Upper lobe of right lung (tissue), 1 donor: ENCODE results near the gene PSME1. TPM values are rescaled to one million over a fixed set of nuclear protein-coding genes. Genes with fewer than 3 reads are reported as not detected.
A peak's percentile ranks its signal among the peaks of the same experiment; 100 is the strongest.

ENCODE experiments used
- ATAC-seq: fragments of 200-7000 bp; cut with Tn5 transposase; one replicate; pipeline ENCODE4 v1.9.1; 2020; ENCODE audit warnings: mild to moderate bottlenecking, moderate library complexity
- DNase-seq: peaks from one replicate; pipeline ENCODE4 v3.0.0-alpha.2; 2020
- H3K27ac ChIP-seq: fragments of 200-600 bp; one replicate; pipeline ENCODE4 v1.8.0; 2022
- H3K27me3 ChIP-seq: fragments of 200-600 bp; one replicate; pipeline ENCODE4 v1.8.0; 2022; ENCODE audit warnings: mild to moderate bottlenecking
- H3K36me3 ChIP-seq: fragments of 200-600 bp; one replicate; pipeline ENCODE4 v1.8.0; 2022
- H3K4me1 ChIP-seq: fragments of 200-600 bp; one replicate; pipeline ENCODE4 v1.8.0; 2022
- H3K4me3 ChIP-seq: fragments of 200-600 bp; one replicate; pipeline ENCODE4 v1.8.0; 2022; ENCODE audit warnings: mild to moderate bottlenecking
- H3K9me3 ChIP-seq: fragments of 200-600 bp; one replicate; pipeline ENCODE4 v1.8.0; 2022
- intact Hi-C: fragments of 100-400 bp; cut with DNase I; formaldehyde crosslinking; loops from one replicate; pipeline ENCODE4 v1.11.0; 2022
- total RNA-seq: library from RNA; stranded (reverse); fragmentation: NEBNext Ultra II Directional; extraction: Animal tissue kit (Norgen Biotek cat#: 25700); gene quantifications from one replicate; pipeline ENCODE4 v1.2.1, GENCODE V29; 2021
- TF ChIP-seq, protein P1 (sequence below): fragments of 200-600 bp; IDR thresholded peaks from one replicate; pipeline ENCODE4 v1.8.0; 2022; ENCODE audit warnings: antibody characterized with exemption
- donor health status: DM: no; HTN: yes; CAD: no; lungs with severe emphysema.

The PSME1 gene
- total RNA-seq, 1 donor from 2014 or later: 171 TPM

DNA sequence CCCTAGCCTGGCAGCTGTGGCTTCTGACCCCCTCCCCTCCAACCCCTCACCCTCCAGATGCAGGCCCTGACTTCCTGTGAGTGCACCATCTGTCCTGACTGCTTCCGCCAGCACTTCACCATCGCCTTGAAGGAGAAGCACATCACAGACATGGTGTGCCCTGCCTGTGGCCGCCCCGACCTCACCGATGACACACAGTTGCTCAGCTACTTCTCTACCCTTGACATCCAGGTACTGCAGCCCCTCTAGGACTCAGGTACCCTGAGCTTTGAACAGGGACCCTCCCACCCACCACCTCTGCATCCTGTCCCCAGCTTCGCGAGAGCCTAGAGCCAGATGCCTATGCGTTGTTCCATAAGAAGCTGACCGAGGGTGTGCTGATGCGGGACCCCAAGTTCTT lies 19.1 kb downstream of the PSME1 start:
- no peaks in the 10 kb centered on the region for H3K4me1 ChIP-seq
- intact Hi-C loops: no loop called here
- ATAC-seq (no peak), DNase-seq (no peak)
- H3K36me3 ChIP-seq: peaks cover 86% of the 10 kb centered on the region
- H3K27ac ChIP-seq: no peak overlapping the region
- H3K27me3 ChIP-seq: no peaks in the 10 kb centered on the region
- TF ChIP-seq, protein P1, sequence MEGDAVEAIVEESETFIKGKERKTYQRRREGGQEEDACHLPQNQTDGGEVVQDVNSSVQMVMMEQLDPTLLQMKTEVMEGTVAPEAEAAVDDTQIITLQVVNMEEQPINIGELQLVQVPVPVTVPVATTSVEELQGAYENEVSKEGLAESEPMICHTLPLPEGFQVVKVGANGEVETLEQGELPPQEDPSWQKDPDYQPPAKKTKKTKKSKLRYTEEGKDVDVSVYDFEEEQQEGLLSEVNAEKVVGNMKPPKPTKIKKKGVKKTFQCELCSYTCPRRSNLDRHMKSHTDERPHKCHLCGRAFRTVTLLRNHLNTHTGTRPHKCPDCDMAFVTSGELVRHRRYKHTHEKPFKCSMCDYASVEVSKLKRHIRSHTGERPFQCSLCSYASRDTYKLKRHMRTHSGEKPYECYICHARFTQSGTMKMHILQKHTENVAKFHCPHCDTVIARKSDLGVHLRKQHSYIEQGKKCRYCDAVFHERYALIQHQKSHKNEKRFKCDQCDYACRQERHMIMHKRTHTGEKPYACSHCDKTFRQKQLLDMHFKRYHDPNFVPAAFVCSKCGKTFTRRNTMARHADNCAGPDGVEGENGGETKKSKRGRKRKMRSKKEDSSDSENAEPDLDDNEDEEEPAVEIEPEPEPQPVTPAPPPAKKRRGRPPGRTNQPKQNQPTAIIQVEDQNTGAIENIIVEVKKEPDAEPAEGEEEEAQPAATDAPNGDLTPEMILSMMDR: no peak
- no peaks in the 10 kb centered on the region for H3K9me3 ChIP-seq
- H3K4me3 ChIP-seq: no peak overlapping the region

DNA sequence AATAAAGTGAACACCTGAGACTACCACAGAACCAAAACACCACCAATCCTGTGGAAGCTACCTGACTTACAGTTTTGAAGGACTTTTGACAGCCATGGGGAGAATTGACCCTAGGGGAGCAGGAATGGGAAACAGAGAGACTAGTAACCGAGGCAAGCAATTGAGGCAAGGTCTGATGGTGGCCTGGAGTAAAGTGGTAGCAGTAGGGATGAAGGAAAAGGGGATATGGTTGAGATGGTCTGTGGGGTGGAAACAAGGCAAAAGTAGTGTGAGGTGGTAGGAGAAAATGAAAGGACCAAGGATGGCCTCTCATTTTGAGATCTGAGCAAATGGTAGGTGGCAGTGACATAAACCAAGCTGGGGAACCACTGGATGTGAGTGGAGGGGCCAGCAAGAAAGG lies 20.8 kb downstream of the PSME1 start:
- intact Hi-C loops: no loop called here
- no peak overlapping the region for H3K27ac ChIP-seq
- no peaks in the 10 kb centered on the region for H3K27me3 ChIP-seq
- H3K36me3 ChIP-seq: peaks cover 76% of the 10 kb centered on the region
- TF ChIP-seq, protein P1: no peak
- H3K9me3 ChIP-seq: no peaks in the 10 kb centered on the region
- H3K4me3 ChIP-seq: no peak overlapping the region
- peaks cover 6% of the 10 kb centered on the region for H3K4me1 ChIP-seq
- ATAC-seq (no peak), DNase-seq (no peak)

DNA sequence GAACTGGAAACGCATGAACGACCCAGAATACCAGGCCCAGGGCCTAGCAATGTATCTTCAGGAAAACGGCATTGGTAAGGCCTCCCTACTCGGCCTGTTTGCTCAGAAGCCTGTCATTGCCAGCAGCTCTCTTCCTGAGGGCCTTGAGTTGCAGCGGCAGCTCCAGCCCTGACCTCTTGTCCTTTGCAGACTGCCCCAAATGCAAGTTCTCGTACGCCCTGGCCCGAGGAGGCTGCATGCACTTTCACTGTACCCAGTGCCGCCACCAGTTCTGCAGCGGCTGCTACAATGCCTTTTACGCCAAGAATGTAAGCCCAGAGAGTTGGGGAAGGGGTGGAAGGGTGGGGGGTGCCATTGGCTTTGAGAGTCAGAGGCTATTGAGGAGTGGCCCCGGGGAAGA lies 21.3 kb downstream of the PSME1 start:
- DNase-seq (no peak), ATAC-seq (no peak)
- H3K4me3 ChIP-seq: no peak overlapping the region
- no peak overlapping the region for H3K27ac ChIP-seq
- H3K27me3 ChIP-seq: no peaks in the 10 kb centered on the region
- intact Hi-C loops: no loop called here
- peaks cover 73% of the 10 kb centered on the region for H3K36me3 ChIP-seq
- H3K9me3 ChIP-seq: no peaks in the 10 kb centered on the region
- peaks cover 11% of the 10 kb centered on the region for H3K4me1 ChIP-seq
- TF ChIP-seq, protein P1: no peak

DNA sequence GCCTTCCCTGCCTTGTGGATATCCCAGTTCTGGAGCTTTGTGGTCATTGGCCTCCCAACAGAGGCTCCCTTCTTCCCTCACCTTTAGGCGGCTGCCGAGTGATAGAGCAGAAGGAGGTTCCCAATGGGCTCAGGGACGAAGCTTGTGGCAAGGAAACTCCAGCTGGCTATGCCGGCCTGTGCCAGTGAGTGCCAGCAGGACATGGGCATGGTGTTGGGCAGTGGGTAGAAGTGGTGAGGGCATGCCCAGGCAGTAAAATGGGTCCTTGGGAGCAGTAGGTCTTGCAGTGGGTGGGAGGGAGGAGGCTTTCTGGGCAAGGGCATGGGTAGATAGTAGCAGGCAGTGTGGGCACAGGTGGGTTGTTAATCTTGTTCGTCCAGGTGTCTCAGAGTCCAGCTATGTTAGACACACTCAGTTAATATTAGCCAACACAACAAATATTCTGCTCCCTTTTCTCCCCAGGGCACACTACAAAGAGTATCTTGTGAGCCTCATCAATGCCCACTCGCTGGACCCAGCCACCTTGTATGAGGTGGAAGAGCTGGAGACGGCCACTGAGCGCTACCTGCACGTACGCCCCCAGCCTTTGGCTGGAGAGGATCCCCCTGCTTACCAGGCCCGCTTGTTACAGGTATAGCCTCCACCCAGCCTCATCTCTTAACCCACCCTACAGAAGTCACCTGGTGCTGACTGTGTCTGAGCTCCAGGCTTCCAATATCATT lies 23.9 kb downstream of the PSME1 start:
- Histone ChIP-seq H3K27ac (peak overlapping the region; percentile 88), H3K9me3 (no peaks in the 10 kb centered on the region), H3K27me3 (no peaks in the 10 kb centered on the region), H3K36me3 (peaks cover 74% of the 10 kb centered on the region), H3K4me1 (peaks cover 23% of the 10 kb centered on the region), H3K4me3 (no peak overlapping the region)
- intact Hi-C loops: no loop called here
- TF ChIP-seq, protein P1: no peak
- DNase-seq: no peak
- ATAC-seq: no peak

DNA sequence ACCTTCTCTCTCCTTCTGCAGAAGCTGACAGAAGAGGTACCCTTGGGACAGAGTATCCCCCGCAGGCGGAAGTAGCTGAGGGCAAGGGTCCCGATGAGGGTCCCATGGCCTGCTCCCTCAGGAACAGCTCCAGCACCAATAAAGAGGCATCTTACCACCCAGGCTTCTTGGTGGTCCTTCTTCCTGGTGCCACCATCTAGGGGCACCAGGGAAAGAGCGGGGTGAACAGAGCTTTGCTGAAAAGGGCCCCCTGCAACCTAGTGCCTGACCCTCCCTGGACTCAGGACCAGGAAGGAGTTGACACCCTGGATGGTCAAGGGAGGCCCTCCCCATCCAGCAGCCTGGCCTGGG lies 24.5 kb downstream of the PSME1 start:
- Histone ChIP-seq H3K4me1 (peaks cover 23% of the 10 kb centered on the region), H3K36me3 (peaks cover 74% of the 10 kb centered on the region), H3K9me3 (no peaks in the 10 kb centered on the region), H3K27me3 (no peaks in the 10 kb centered on the region), H3K4me3 (no peak overlapping the region), H3K27ac (peak overlapping the region; percentile 88)
- ATAC-seq: no peak
- intact Hi-C loops: no loop called here
- TF ChIP-seq, protein P1: no peak
- no peak for DNase-seq
